ENCODE data around the gene KDM7A.

The KDM7A gene

DNA sequence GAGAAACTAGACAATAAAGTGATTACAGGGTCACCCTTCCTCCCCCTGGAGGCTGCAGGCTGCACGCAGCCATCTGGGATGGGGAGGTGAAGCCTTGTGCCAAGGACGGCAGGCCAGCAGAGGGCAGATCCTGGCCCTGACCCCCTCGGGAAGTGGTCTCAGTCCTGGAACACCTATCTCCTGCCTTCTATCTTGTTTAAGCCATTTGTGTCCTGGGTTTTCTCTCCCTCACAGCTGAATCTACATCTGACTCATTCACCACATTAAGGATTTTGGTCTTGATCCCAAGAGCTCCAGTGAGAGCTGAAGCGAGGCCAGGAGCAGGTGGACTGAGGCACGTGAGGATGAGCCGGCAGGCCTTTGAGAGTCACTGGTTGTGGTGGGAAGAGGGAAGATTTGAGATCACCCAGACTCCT, 97.7 kb downstream of the KDM7A start:
- no peak for DNase-seq (ENCODE audit: low read depth in 1 of 2, low spot score in 1 of 2)
- TF ChIP-seq REST (IDR thresholded peaks at IDR 0.05; ENCODE audit: insufficient replicate concordance, low read depth) = no peak
- TF ChIP-seq GABPA (IDR thresholded peaks at IDR 0.05; ENCODE audit: low read depth) = no peak
- TF ChIP-seq CTCF (IDR thresholded peaks at IDR 0.05; ENCODE audit: insufficient read depth, low read length) = no peak
- no peak for TF ChIP-seq POLR2AphosphoS5 (IDR thresholded peaks at IDR 0.05; ENCODE audit: low read depth)
- TF ChIP-seq SPI1 (IDR thresholded peaks at IDR 0.05; ENCODE audit: borderline replicate concordance, low read depth) = no peak
- no peak overlapping the region for H3K4me3 ChIP-seq (replicated peaks; ENCODE audit: insufficient read depth, low read length)
- H3K27me3 ChIP-seq (ENCODE audit: insufficient read depth, poor library complexity, severe bottlenecking) = peaks cover 2% of the 10 kb centered on the region
- no peak overlapping the region for H3K27ac ChIP-seq (replicated peaks)

- no peak overlapping the region for H3K4me3 ChIP-seq (replicated peaks; ENCODE audit: insufficient read depth, low read length)
- H3K27me3 ChIP-seq (ENCODE audit: insufficient read depth, poor library complexity, severe bottlenecking) = peaks cover 4% of the 10 kb centered on the region
- no peak overlapping the region for H3K27ac ChIP-seq (replicated peaks)
- DNase-seq (ENCODE audit: low read depth in 1 of 2, low spot score in 1 of 2) = no peak
- no peak for TF ChIP-seq SPI1 (IDR thresholded peaks at IDR 0.05; ENCODE audit: borderline replicate concordance, low read depth)
Measured at GRCh38 chr7:140078392-140078791, 98.4 kb downstream of the KDM7A start.

DNA sequence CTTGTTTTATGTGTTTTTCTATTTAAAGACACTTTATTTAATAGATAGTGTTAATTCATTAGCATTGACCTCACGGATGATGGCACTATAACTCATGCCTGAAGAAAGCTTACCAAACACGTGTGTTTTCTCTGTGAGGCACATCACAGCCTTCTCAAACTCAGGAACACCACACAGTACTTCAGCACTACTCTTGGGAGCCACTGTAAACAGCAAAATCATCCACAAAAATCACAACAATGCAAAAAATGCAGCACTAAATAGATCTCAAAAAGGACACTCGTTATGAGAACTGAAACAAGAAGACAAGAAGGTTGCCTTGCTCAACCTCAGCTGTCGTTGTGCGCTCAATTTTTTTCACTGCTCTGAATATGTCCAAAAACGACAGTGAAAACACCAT, 102.0 kb downstream of the KDM7A start:
- peaks cover 5% of the 10 kb centered on the region for H3K27me3 ChIP-seq (ENCODE audit: insufficient read depth, poor library complexity, severe bottlenecking)
- no peak overlapping the region for H3K27ac ChIP-seq (replicated peaks)
- no peak for DNase-seq (ENCODE audit: low read depth in 1 of 2, low spot score in 1 of 2)
- no peak for TF ChIP-seq SPI1 (IDR thresholded peaks at IDR 0.05; ENCODE audit: borderline replicate concordance, low read depth)
- TF ChIP-seq POLR2AphosphoS5 (IDR thresholded peaks at IDR 0.05; ENCODE audit: low read depth) = no peak
- no peak for TF ChIP-seq REST (IDR thresholded peaks at IDR 0.05; ENCODE audit: insufficient replicate concordance, low read depth)
- no peak for TF ChIP-seq GABPA (IDR thresholded peaks at IDR 0.05; ENCODE audit: low read depth)
- TF ChIP-seq CTCF (IDR thresholded peaks at IDR 0.05; ENCODE audit: insufficient read depth, low read length) = no peak
- no peak overlapping the region for H3K4me3 ChIP-seq (replicated peaks; ENCODE audit: insufficient read depth, low read length)

DNA sequence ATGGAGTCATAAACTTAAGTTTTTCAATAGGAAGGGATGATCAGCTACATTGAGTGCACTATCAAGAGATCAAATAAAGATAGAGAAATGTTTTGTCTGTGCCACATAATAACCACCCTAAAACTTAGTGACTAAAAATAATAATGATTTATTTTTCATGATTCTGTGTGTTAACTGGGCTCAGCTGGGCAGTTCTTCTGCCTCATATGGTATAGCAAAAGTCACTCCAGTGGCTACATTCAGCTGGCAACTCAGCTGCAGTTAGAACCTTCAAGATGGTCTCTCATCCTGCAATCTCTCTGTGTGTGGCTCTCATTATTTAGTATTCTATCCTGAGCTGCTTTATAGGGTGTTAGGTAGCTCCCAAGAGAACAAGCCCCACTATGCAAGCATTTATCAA, 106.2 kb downstream of the KDM7A start:
- TF ChIP-seq SPI1 (IDR thresholded peaks at IDR 0.05; ENCODE audit: borderline replicate concordance, low read depth) (no peak), GABPA (IDR thresholded peaks at IDR 0.05; ENCODE audit: low read depth) (no peak), CTCF (IDR thresholded peaks at IDR 0.05; ENCODE audit: insufficient read depth, low read length) (no peak), REST (IDR thresholded peaks at IDR 0.05; ENCODE audit: insufficient replicate concordance, low read depth) (no peak), POLR2AphosphoS5 (IDR thresholded peaks at IDR 0.05; ENCODE audit: low read depth) (no peak)
- H3K27ac ChIP-seq (replicated peaks) = no peak overlapping the region
- no peak for DNase-seq (ENCODE audit: low read depth in 1 of 2, low spot score in 1 of 2)
- peaks cover 5% of the 10 kb centered on the region for H3K27me3 ChIP-seq (ENCODE audit: insufficient read depth, poor library complexity, severe bottlenecking)
- no peak overlapping the region for H3K4me3 ChIP-seq (replicated peaks; ENCODE audit: insufficient read depth, low read length)
